Activated CD4-positive, alpha-beta T cell treated with anti-CD3 and anti-CD28 coated beads for 1 hour (primary cell): ENCODE measurements around the gene SF3B4.
"Not testable (repeated sequence)": the region's sequence is repeated elsewhere in the genome, so short reads cannot be mapped to it uniquely, and the experiment has no call there.

ENCODE experiments used
- DNase-seq: peaks from one replicate; pipeline ENCODE4 v3.0.0-alpha.2; 2020

SF3B4 gene

GRCh38 chr1:149931212-149931790, 3.7 kb upstream of the SF3B4 start:
- no peak for DNase-seq

GRCh38 chr1:149929856-149930255, 2.3 kb upstream of the SF3B4 start:
- no peak for DNase-seq

- no peak for DNase-seq
Measured at GRCh38 chr1:149928401-149928724, 760 bp upstream of the SF3B4 start.

GRCh38 chr1:149927056-149927562, 494 bp downstream of the SF3B4 start:
- no peak for DNase-seq

- no peak for DNase-seq
Measured at GRCh38 chr1:149926296-149926695, 1.3 kb downstream of the SF3B4 start.

- no peak for DNase-seq
Measured at GRCh38 chr1:149925751-149926150, 1.9 kb downstream of the SF3B4 start.

GRCh38 chr1:149925345-149925744, 2.3 kb downstream of the SF3B4 start:
- no peak for DNase-seq

GRCh38 chr1:149923626-149924025, 4.0 kb downstream of the SF3B4 start:
- no peak for DNase-seq

GRCh38 chr1:149917571-149918144, 9.9 kb downstream of the SF3B4 start, which contains the start of gene SV2A:
SV2A (minus strand) TSS chr1:149917844; CDS start chr1:149913840, 4,004 bp downstream.
- no peak for DNase-seq

GRCh38 chr1:149916898-149917252, 10.7 kb downstream of the SF3B4 start:
- no peak for DNase-seq

- no peak for DNase-seq
Measured at GRCh38 chr1:149916193-149916897, 11.3 kb downstream of the SF3B4 start.

GRCh38 chr1:149915429-149916192, 12.0 kb downstream of the SF3B4 start:
- DNase-seq, result no peak

- no peak for DNase-seq
Measured at GRCh38 chr1:149914545-149914944, 13.1 kb downstream of the SF3B4 start.

GRCh38 chr1:149906570-149907075, 21.0 kb downstream of the SF3B4 start:
- no peak for DNase-seq

- DNase-seq, result no peak
Measured at GRCh38 chr1:149903836-149904491, 23.6 kb downstream of the SF3B4 start.

- DNase-seq, result peak; percentile 71
Measured at GRCh38 chr1:149899460-149900284, 27.9 kb downstream of the SF3B4 start, which contains the start of gene BOLA1. BOLA1 (plus strand) TSS chr1:149899568; CDS start chr1:149900060, 492 bp downstream.

GRCh38 chr1:149896575-149896974, 31.0 kb downstream of the SF3B4 start:
- DNase-seq, result no peak

GRCh38 chr1:149888999-149889289, 38.7 kb downstream of the SF3B4 start:
- no peak for DNase-seq

GRCh38 chr1:149888247-149888998, 39.2 kb downstream of the SF3B4 start:
- peak; percentile 49 for DNase-seq

- peak; percentile 53 for DNase-seq
Measured at GRCh38 chr1:149887456-149888246, 40.0 kb downstream of the SF3B4 start.

- not testable (repeated sequence) for DNase-seq
Measured at GRCh38 chr1:149887196-149887455, 40.5 kb downstream of the SF3B4 start.
